CD4-positive, alpha-beta T cell (primary cell): ENCODE measurements around the gene CCT7. TPM values are rescaled to one million over a fixed set of nuclear protein-coding genes. Genes with fewer than 3 reads are reported as not detected.
A peak's percentile ranks its signal among the peaks of the same experiment; 100 is the strongest.

ENCODE experiments used
- ATAC-seq: fragments of 200-7000 bp; cut with Tn5 transposase; one replicate; pipeline ENCODE4 v1.10.0; 2022; ENCODE audit warnings: mild to moderate bottlenecking; ENCODE audit not compliant: poor library complexity
- CTCF ChIA-PET: fragments of 350-600 bp; sonication (Branson Sonifier 250); formaldehyde crosslinking; loops from one replicate; lab custom pipeline; 2021; ENCODE audit warnings: antibody characterized with exemption, inconsistent platforms; lab: Charles Lee
- POLR2A ChIA-PET: fragments of 350-600 bp; sonication (Branson Sonifier 250); formaldehyde crosslinking; loops from one replicate; lab custom pipeline; 2021; ENCODE audit warnings: antibody characterized with exemption, inconsistent platforms; lab: Charles Lee
- DNase-seq, 14 experiments: peaks; one replicate each; pipeline ENCODE4 v3.0.0-alpha.2; 2013 to 2020; ENCODE audit warnings: mixed read lengths in 2 of 14
- H3K27ac ChIP-seq, 2 donors: one replicate each; pipeline versions ENCODE4 v1.5.1 to v1.7.0; 2013; ENCODE audit warnings: low read length in 2 of 2, low read depth in 1 of 2, mild to moderate bottlenecking in 1 of 2
- H3K27me3 ChIP-seq, 2 experiments: 1 replicate in 1 of 2; 2 replicates in 1 of 2; pipeline versions ENCODE4 v1.6.1 to v1.7.0; 2013; ENCODE audit warnings: low read length in 2 of 2, control low read depth in 1 of 2, mild to moderate bottlenecking in 1 of 2, moderate library complexity in 1 of 2; ENCODE audit not compliant: insufficient read depth in 2 of 2, control insufficient read depth in 1 of 2
- H3K36me3 ChIP-seq: one replicate; pipeline ENCODE4 v1.6.1; 2013; ENCODE audit warnings: low read length, control low read depth; ENCODE audit not compliant: insufficient read depth
- H3K4me1 ChIP-seq: one replicate; pipeline ENCODE4 v1.6.1; 2013; ENCODE audit warnings: low read length, control low read depth; ENCODE audit not compliant: insufficient read depth
- H3K4me3 ChIP-seq: one replicate; pipeline ENCODE4 v1.5.1; 2013; ENCODE audit warnings: mild to moderate bottlenecking, low read length, moderate library complexity
- H3K9me3 ChIP-seq, 2 experiments: 1 replicate in 1 of 2; 2 replicates in 1 of 2; pipeline versions ENCODE4 v1.6.1 to v1.7.0; 2013; ENCODE audit warnings: low read length in 2 of 2, mild to moderate bottlenecking in 2 of 2, control low read depth in 1 of 2, moderate library complexity in 1 of 2; ENCODE audit not compliant: control insufficient read depth in 1 of 2, insufficient read depth in 1 of 2
- H3K27ac Mint-ChIP-seq: one replicate; pipeline ENCODE4 v1.8.0; 2020; ENCODE audit warnings: mixed read lengths
- H3K27me3 Mint-ChIP-seq: one replicate; pipeline ENCODE4 v1.8.0; 2021; ENCODE audit warnings: mixed read lengths
- H3K36me3 Mint-ChIP-seq: one replicate; pipeline ENCODE4 v1.8.0; 2021; ENCODE audit warnings: low read depth, mixed read lengths
- H3K4me1 Mint-ChIP-seq: one replicate; pipeline ENCODE4 v1.8.0; 2021; ENCODE audit warnings: low read depth, mixed read lengths
- H3K4me3 Mint-ChIP-seq: one replicate; pipeline ENCODE4 v1.8.0; 2020; ENCODE audit warnings: mild to moderate bottlenecking, mixed read lengths
- H3K9me3 Mint-ChIP-seq: one replicate; pipeline ENCODE4 v1.8.0; 2020; ENCODE audit warnings: mixed read lengths
- CTCF ChIP-seq: fragments of 200-600 bp; IDR thresholded peaks from one replicate; pipeline ENCODE4 v1.8.0; 2022; ENCODE audit warnings: antibody characterized with exemption, mild to moderate bottlenecking
- intact Hi-C, 2 experiments: fragments of 100-400 bp; cut with DNase I in 1 of 2; cut with micrococcal nuclease in 1 of 2; formaldehyde crosslinking; loops; one replicate each; pipeline versions ENCODE4 v1.15.1 to v1.9.0; 2023 to 2025; cut with DNase I, micrococcal nuclease
- total RNA-seq, 174 experiments: library from RNA in 2 of 174; stranded (reverse) in 2 of 174; gene quantifications; one replicate each; pipeline ENCODE4 v1.2.3 and lab custom pipeline; 2021 to 2026

CCT7 gene
- total RNA-seq, 2 experiments from 2014 or later: 86.9 to 96.9 TPM

GRCh38 chr2:73284296-73285158, 50.4 kb downstream of the CCT7 start, which contains the start of gene FBXO41:
FBXO41 (minus strand) TSS chr2:73284478; CDS start chr2:73269630, 14,848 bp downstream.
- TF ChIP-seq CTCF: no peak

GRCh38 chr2:73285159-73285739, 51.1 kb downstream of the CCT7 start:
- intact Hi-C loops: loop anchor here in 1 of 2 experiments (2.0 to 10.0 kb wide), 5 partner anchors 50 to 1670 kb away; partner anchors contain the start of genes ALMS1, CCT7, EXOC6B and POLE4
- H3K27ac Mint-ChIP-seq: no peak overlapping the region

More at GRCh38 chr2:73284296-73285158, 50.4 kb downstream of the CCT7 start, which contains the start of gene FBXO41:
- peak within 1 kb of the TSS; percentile 37 for H3K27ac Mint-ChIP-seq
- H3K4me1 Mint-ChIP-seq: peaks cover 22% of the 10 kb centered on the region
- H3K36me3 ChIP-seq: no peaks in the 10 kb centered on the region
- H3K27me3 Mint-ChIP-seq: peaks cover 15% of the 10 kb centered on the region
- POLR2A ChIA-PET: interaction anchor here (0.8 to 2.9 kb wide), 4 partner anchors 8 to 1953 kb away, joined by 3 to 25 read pairs (median 6); partner anchors contain the start of genes CCT7, EGR4, PRADC1 and ZNF638
- DNase-seq: peak; percentile 36 to 79 (median 59)
- no peaks in the 10 kb centered on the region for H3K36me3 Mint-ChIP-seq
- H3K9me3 ChIP-seq: no peaks in the 10 kb centered on the region
- H3K4me3 Mint-ChIP-seq: peak within 1 kb of the TSS; percentile 91
- CTCF ChIA-PET: interaction anchor here (0.8 to 1.4 kb wide), 2 partner anchors 11 to 107 kb away, joined by 3 to 5 read pairs; no protein-coding TSS in a partner anchor
- intact Hi-C loops: loop anchor here in 1 of 2 experiments (2.0 to 10.0 kb wide), 6 partner anchors 50 to 1670 kb away; partner anchors contain the start of genes ALMS1, CCT7, EXOC6B and POLE4
- H3K9me3 Mint-ChIP-seq: no peaks in the 10 kb centered on the region
- no peaks in the 10 kb centered on the region for H3K27me3 ChIP-seq
- ATAC-seq: peak; percentile 79
- peak within 1 kb of the TSS; percentile 73 for H3K4me3 ChIP-seq
- H3K27ac ChIP-seq: peak within 1 kb of the TSS in 1 of 2 donors; percentile 33
- peaks cover 22% of the 10 kb centered on the region for H3K4me1 ChIP-seq

More at GRCh38 chr2:73285159-73285739, 51.1 kb downstream of the CCT7 start:
- Mint-ChIP-seq H3K36me3 (no peaks in the 10 kb centered on the region), H3K4me3 (peak overlapping the region; percentile 52), H3K9me3 (no peaks in the 10 kb centered on the region), H3K27me3 (peaks cover 20% of the 10 kb centered on the region), H3K4me1 (peaks cover 24% of the 10 kb centered on the region)
- Histone ChIP-seq H3K27me3 (peaks cover 0 to under 1% of the 10 kb centered on the region in 2 experiments), H3K4me3 (peak overlapping the region; percentile 73), H3K36me3 (no peaks in the 10 kb centered on the region), H3K9me3 (no peaks in the 10 kb centered on the region), H3K4me1 (peaks cover 22% of the 10 kb centered on the region), H3K27ac (no peak overlapping the region)
- POLR2A ChIA-PET: interaction anchor here (1.2 to 2.9 kb wide), 3 partner anchors 8 to 1954 kb away, joined by 4 to 25 read pairs (median 7); partner anchors contain the start of genes CCT7, EGR4, PRADC1 and ZNF638
- peak; percentile 29 for ATAC-seq
- TF ChIP-seq CTCF: no peak
- peak in 3 of 14 experiments; percentile 30 to 56 (median 46) for DNase-seq
- CTCF ChIA-PET: interaction anchor here (0.8 to 1.4 kb wide), 2 partner anchors 11 to 108 kb away, joined by 3 to 5 read pairs; no protein-coding TSS in a partner anchor
